Measurements from ENCODE around the gene NPAS3. TPM values are rescaled to one million over a fixed set of nuclear protein-coding genes. Genes with fewer than 3 reads are reported as not detected.

The NPAS3 gene
- total RNA-seq, 1 donor from 2014 or later, result 2.0 TPM

- no peak for TF ChIP-seq CTCF (IDR thresholded peaks at IDR 0.05; ENCODE audit: insufficient read depth, low read length, poor library complexity, severe bottlenecking)
- H3K36me3 ChIP-seq (ENCODE audit: control insufficient read depth, insufficient read depth, low read length), result no peaks in the 10 kb centered on the region
- no peak overlapping the region for H3K4me3 ChIP-seq (ENCODE audit: low read depth, low read length)
- H3K27me3 ChIP-seq (ENCODE audit: control insufficient read depth, insufficient read depth, low read length), result no peaks in the 10 kb centered on the region
- no peak for DNase-seq (ENCODE audit: low read depth)
Observed at GRCh38 chr14:33464254-33464962, 525.7 kb downstream of the NPAS3 start.

GRCh38 chr14:33465846-33466700, 527.4 kb downstream of the NPAS3 start:
- peak; percentile 18 for DNase-seq (ENCODE audit: low read depth)
- Histone ChIP-seq H3K27me3 (ENCODE audit: control insufficient read depth, insufficient read depth, low read length) (no peaks in the 10 kb centered on the region), H3K4me3 (ENCODE audit: low read depth, low read length) (no peak overlapping the region), H3K36me3 (ENCODE audit: control insufficient read depth, insufficient read depth, low read length) (no peaks in the 10 kb centered on the region)
- no peak for TF ChIP-seq CTCF (IDR thresholded peaks at IDR 0.05; ENCODE audit: insufficient read depth, low read length, poor library complexity, severe bottlenecking)

GRCh38 chr14:33467971-33468370, 529.3 kb downstream of the NPAS3 start:
- no peak for DNase-seq (ENCODE audit: low read depth)
- H3K27me3 ChIP-seq (ENCODE audit: control insufficient read depth, insufficient read depth, low read length), result no peaks in the 10 kb centered on the region
- H3K36me3 ChIP-seq (ENCODE audit: control insufficient read depth, insufficient read depth, low read length), result no peaks in the 10 kb centered on the region
- TF ChIP-seq CTCF (IDR thresholded peaks at IDR 0.05; ENCODE audit: insufficient read depth, low read length, poor library complexity, severe bottlenecking), result no peak
- no peak overlapping the region for H3K4me3 ChIP-seq (ENCODE audit: low read depth, low read length)

- TF ChIP-seq CTCF (IDR thresholded peaks at IDR 0.05; ENCODE audit: insufficient read depth, low read length, poor library complexity, severe bottlenecking), result no peak
- no peaks in the 10 kb centered on the region for H3K27me3 ChIP-seq (ENCODE audit: control insufficient read depth, insufficient read depth, low read length)
Observed at GRCh38 chr14:33469898-33470297, 531.2 kb downstream of the NPAS3 start.

GRCh38 chr14:33471776-33472175, 533.1 kb downstream of the NPAS3 start:
- H3K4me3 ChIP-seq (ENCODE audit: low read depth, low read length), result no peak overlapping the region
- no peak for DNase-seq (ENCODE audit: low read depth)
- TF ChIP-seq CTCF (IDR thresholded peaks at IDR 0.05; ENCODE audit: insufficient read depth, low read length, poor library complexity, severe bottlenecking), result no peak
- no peaks in the 10 kb centered on the region for H3K36me3 ChIP-seq (ENCODE audit: control insufficient read depth, insufficient read depth, low read length)
- no peaks in the 10 kb centered on the region for H3K27me3 ChIP-seq (ENCODE audit: control insufficient read depth, insufficient read depth, low read length)

More at GRCh38 chr14:33469898-33470297, 531.2 kb downstream of the NPAS3 start:
- no peaks in the 10 kb centered on the region for H3K36me3 ChIP-seq (ENCODE audit: control insufficient read depth, insufficient read depth, low read length)
- H3K4me3 ChIP-seq (ENCODE audit: low read depth, low read length), result no peak overlapping the region
- no peak for DNase-seq (ENCODE audit: low read depth)

All from kidney epithelial cell (primary cell).